ENCODE results near the gene ANAPC1. TPM values are rescaled to one million over a fixed set of nuclear protein-coding genes. Genes with fewer than 3 reads are reported as not detected.
"Not testable (repeated sequence)": the region's sequence is repeated elsewhere in the genome, so short reads cannot be mapped to it uniquely, and the experiment has no call there.

ANAPC1 gene
- total RNA-seq, 4 donors from 2014 or later: 6.8 to 70.4 (median 30.5) TPM

DNA sequence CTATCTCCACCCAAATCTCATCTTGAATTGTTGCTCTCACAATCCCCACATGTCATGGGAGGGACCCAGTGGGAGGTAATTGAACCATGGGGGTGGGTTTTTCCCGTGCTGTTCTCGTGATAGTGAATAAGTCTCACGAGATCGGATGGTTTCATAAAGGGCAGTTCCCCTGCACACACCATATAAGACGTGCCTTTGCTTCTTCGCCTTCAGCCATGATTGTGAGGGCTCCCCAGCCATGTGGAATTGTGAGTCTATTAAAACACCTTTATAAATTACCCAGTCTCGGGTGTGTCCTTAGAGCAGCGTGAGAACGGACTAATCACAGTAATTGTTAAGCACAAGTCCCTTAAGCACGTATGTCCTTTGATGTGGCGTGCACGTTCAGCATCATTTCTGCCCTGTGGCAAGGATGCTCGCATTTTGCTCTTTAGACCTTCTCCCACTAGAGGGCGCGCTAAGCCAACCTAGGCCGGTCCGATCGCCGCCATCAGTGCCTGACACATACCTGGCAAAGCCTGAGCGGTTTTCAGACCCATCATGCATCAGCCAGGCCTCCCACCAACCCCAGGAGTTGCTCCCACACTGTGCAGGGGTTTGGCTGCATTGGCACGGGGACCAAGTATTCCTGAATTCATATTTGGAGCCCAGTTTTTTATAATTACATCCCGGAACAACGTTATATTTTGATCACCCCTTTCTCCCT lies 136.4 kb downstream of the ANAPC1 start:
- H3K9me3 ChIP-seq; H3K27me3 ChIP-seq; H3K4me1 ChIP-seq; H3K4me3 ChIP-seq; H3K27ac ChIP-seq; intact Hi-C loops (cut with DNase I; ENCODE audit: low total_unique reads); H3K36me3 ChIP-seq: not testable (repeated sequence)
- peak in 1 of 2 donors; percentile 21 for DNase-seq
- TF ChIP-seq, protein P1, sequence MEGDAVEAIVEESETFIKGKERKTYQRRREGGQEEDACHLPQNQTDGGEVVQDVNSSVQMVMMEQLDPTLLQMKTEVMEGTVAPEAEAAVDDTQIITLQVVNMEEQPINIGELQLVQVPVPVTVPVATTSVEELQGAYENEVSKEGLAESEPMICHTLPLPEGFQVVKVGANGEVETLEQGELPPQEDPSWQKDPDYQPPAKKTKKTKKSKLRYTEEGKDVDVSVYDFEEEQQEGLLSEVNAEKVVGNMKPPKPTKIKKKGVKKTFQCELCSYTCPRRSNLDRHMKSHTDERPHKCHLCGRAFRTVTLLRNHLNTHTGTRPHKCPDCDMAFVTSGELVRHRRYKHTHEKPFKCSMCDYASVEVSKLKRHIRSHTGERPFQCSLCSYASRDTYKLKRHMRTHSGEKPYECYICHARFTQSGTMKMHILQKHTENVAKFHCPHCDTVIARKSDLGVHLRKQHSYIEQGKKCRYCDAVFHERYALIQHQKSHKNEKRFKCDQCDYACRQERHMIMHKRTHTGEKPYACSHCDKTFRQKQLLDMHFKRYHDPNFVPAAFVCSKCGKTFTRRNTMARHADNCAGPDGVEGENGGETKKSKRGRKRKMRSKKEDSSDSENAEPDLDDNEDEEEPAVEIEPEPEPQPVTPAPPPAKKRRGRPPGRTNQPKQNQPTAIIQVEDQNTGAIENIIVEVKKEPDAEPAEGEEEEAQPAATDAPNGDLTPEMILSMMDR (IDR thresholded peaks at IDR 0.05): peak in 3 of 4 experiments; percentile 11 to 33 (median 28)

DNA sequence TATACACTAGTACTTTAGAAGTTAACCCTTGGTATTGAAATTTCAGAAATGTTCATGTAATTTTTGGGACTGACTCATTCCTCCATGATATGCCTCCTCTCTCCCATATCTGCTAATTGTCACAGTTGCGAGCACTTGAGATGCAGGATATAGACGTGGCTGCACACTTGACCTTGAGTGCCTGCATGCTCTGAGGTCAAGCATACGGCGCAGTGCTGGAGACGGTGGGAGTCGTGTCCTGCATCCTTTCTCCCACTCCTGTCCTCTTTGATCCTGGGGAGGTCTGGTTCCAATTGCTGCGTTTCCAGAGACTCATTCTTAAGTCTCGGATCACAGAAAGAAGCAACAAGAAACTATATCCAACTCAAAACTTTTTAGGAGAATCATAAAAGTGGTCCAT lies 139.2 kb downstream of the ANAPC1 start:
- H3K4me3 ChIP-seq; H3K27me3 ChIP-seq; H3K36me3 ChIP-seq; H3K9me3 ChIP-seq; DNase-seq; intact Hi-C loops (cut with DNase I; ENCODE audit: low total_unique reads); H3K4me1 ChIP-seq; H3K27ac ChIP-seq: not testable (repeated sequence)

DNA sequence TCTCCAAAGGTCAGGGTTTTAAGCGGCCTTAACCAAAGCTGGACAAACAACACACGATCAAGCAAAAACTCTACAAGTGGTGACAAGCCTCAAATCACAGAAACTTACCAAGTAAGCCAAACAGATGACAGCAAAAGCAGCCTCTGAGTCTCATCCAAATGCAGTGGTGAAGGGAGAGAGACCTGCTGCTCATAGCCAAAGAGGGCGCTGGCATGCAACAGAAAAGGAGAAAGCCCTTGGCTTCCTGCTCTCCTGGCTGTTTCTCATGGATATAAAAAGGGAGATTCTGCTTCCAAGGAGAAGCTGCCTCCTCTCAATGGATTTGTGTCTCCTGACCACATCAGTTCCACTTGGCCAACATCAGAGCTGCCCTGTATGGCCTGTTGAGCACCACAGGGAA lies 142.5 kb downstream of the ANAPC1 start:
- H3K4me1 ChIP-seq; H3K9me3 ChIP-seq; H3K36me3 ChIP-seq; H3K27ac ChIP-seq; H3K4me3 ChIP-seq; DNase-seq; H3K27me3 ChIP-seq; intact Hi-C loops (cut with DNase I; ENCODE audit: low total_unique reads): not testable (repeated sequence)

DNA sequence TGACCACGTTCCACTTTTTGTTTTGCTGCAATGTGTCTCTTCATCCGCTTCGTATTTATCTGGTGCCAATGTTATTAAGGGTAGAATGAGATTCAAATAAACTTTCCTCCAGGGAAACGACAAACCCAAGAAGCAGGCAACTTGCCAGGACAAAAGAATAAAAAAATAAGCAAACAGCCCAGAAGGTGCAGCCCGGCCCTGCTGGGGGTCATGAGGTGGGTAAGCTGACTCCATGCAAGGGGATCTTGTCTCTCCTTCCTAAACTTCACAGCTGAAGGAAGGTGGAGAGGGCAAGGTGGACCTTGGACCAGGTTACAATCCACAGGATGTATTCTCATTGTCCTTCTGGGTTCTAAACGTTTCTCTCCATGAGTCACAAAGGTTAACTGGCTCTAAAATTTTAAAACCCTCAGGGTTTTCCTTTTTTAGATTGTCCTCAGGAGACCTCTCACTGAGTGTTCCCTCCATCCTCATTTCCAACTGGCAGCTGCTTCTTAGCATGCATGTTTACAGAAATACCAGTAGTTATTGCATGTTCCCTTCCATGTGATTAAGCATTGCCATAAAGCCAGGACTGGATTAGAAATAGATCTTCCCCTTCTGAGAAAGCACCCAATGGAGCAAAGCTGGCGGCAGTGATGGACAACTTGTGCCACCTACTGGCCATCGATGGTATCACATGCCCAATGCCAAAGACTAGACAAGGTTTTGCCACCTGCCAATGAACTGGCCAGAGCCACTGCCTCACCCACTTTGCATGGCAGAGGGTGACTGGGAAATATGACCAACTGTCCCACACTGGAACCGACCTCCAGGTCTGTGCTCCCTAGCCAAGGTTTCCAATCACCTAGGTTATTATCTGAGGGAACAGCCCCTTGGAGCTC lies 147.9 kb downstream of the ANAPC1 start:
- DNase-seq; intact Hi-C loops (cut with DNase I; ENCODE audit: low total_unique reads); H3K9me3 ChIP-seq; H3K4me3 ChIP-seq; H3K27me3 ChIP-seq; H3K4me1 ChIP-seq; H3K36me3 ChIP-seq: not testable (repeated sequence)
- peak overlapping the region in 1 of 2 donors; percentile 48 for H3K27ac ChIP-seq
- TF ChIP-seq, protein P1 (IDR thresholded peaks at IDR 0.05): peak in 2 of 4 experiments; percentile 36 to 58

DNA sequence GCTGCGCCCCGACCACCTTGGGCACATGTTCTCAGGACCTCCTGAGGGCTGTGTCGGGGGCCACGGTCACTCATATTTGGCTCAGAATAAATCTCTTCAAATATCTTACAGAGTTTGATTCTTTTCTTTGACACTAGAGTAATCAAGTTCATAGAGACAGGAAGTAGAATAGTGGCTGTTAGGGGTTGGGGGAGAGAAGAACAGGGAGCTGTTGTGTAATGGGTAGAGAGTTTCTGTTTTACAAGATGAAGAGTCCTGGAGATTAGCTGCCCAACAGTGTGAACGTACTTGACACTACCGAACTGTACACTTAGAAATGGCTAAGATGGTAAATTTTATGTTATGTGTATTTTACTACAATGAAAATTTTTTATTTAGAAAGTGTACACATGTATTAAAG lies 148.6 kb downstream of the ANAPC1 start:
- H3K27ac ChIP-seq: peak overlapping the region in 1 of 2 donors; percentile 48
- intact Hi-C loops (cut with DNase I; ENCODE audit: low total_unique reads); H3K9me3 ChIP-seq; DNase-seq; H3K36me3 ChIP-seq; H3K4me1 ChIP-seq; H3K4me3 ChIP-seq; H3K27me3 ChIP-seq: not testable (repeated sequence)

DNA sequence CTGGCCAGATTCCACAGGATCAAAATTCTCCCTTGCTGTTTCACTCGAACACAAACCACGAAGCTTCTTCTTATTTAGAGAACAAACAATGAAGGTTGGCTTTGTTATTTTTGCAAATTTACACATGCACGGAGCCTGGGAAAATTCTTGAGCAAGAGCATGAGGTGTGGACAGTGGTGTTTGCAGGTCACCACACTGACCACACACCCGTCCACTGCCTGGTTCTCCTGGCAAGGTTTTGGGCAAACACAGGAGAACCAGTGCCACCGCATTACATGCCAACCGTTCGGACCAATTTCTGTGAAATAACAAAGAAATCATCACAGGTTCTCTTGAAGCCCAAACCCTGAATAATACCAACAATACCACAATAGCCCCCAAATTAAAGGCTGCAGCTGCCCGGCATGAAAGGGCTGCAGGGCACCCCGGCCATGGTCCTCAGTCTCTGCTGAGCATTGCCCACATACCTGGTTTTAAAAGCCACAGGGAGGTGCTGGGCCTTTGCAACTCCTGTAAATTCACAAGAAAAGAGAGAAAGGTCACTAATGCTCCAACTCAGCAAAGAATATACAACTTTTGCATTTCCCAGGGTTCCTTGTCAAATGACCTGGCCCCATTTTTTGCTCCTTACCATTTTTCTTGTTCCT lies 154.1 kb downstream of the ANAPC1 start:
- H3K36me3 ChIP-seq; H3K4me3 ChIP-seq; H3K27ac ChIP-seq; H3K27me3 ChIP-seq; H3K9me3 ChIP-seq; DNase-seq; H3K4me1 ChIP-seq; intact Hi-C loops (cut with DNase I; ENCODE audit: low total_unique reads): not testable (repeated sequence)

DNA sequence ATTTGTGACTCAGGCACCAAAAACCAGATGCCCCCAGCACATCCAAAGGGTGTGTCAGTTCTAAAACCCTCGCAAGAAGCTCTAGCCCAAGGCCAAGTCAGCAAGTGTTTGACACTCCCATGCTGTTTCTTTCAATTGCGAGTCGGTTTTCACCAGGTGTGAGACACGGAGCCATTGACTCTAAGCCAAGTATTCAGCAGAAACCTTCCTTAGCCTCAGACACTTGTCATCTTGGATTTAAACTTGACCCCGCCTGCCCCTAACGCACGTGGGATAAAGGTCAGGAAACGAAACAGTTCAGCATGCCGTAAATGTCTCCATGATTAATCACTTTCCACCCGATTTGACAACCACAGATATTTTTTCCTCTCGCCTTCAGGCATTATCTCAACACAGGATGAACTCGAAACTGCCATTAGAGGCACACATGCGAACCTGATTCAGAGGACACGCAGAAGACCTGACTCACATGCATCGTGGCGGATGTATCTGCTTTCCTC lies 156.3 kb downstream of the ANAPC1 start:
- H3K27me3 ChIP-seq; intact Hi-C loops (cut with DNase I; ENCODE audit: low total_unique reads); H3K27ac ChIP-seq; H3K9me3 ChIP-seq; H3K4me3 ChIP-seq; H3K36me3 ChIP-seq; DNase-seq; H3K4me1 ChIP-seq: not testable (repeated sequence)

DNA sequence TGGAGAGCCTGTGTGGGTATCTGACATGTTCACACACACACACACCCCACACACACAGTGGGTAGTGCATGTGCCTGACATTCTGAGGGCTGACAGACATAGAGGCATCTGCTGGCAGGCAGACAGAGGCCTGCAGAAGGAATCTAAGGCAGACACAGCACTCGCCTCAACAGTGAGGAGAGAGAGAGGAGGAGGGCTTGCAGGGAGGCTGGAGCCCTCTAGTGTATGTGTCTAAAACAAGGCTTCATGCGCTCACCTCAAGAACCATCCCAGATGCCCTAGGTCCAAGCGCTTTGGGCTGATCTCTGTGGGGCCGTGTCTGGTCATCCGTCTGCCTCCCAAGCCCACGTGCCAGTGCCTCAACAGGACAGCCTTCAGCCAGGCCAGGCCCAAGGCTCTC lies 158.3 kb downstream of the ANAPC1 start:
- H3K9me3 ChIP-seq; H3K36me3 ChIP-seq; H3K4me3 ChIP-seq; H3K27ac ChIP-seq; H3K27me3 ChIP-seq; H3K4me1 ChIP-seq; intact Hi-C loops (cut with DNase I; ENCODE audit: low total_unique reads); DNase-seq: not testable (repeated sequence)

DNA sequence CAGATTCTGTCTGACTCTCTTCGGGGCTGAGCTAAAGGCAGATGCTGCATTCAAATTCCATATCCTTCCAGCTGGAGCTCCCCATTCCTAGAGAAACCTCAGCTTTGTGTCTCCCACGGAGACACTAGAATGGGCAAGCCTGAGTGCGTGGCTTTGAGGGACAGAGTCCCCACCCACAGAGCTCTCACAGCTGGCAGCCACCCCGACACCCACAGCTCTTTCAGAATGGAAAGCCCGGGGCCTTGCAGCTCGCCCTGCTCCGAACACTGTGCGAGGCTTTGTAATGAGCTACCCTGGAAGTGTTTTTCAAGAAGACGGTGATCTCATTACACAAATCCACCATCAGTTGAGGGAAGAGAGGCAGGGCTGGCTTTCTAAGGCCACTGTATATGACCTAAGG lies 164.4 kb downstream of the ANAPC1 start:
- H3K27ac ChIP-seq; H3K4me3 ChIP-seq; intact Hi-C loops (cut with DNase I; ENCODE audit: low total_unique reads); H3K27me3 ChIP-seq; H3K36me3 ChIP-seq; H3K9me3 ChIP-seq; DNase-seq; H3K4me1 ChIP-seq: not testable (repeated sequence)
